Heart left ventricle (tissue), 16 donors: ENCODE data around the gene TNIP1. TPM values are rescaled to one million over a fixed set of nuclear protein-coding genes. Genes with fewer than 3 reads are reported as not detected.

Source experiments
- ATAC-seq, 4 donors: fragments of 200-7000 bp; cut with Tn5 transposase; one replicate each; pipeline ENCODE4 v1.9.1; 2020 to 2022; ENCODE audit warnings: moderate library complexity in 4 of 4, mild to moderate bottlenecking in 3 of 4, moderate number of reproducible peaks in 1 of 4
- DNase-seq, 5 donors: peaks; one replicate each; pipeline ENCODE4 v3.0.0-alpha.2; 2020
- H3K27ac ChIP-seq, 12 donors: fragments of 200-600 bp; sonication (generic) in 4 of 12; one replicate each; pipeline versions ENCODE4 v1.5.0 to v1.8.0; 2016 to 2022; ENCODE audit warnings: mild to moderate bottlenecking in 2 of 12
- H3K27me3 ChIP-seq, 9 donors: fragments of 200-600 bp; sonication (generic) in 2 of 9; one replicate each; pipeline versions ENCODE4 v1.5.1 to v1.8.0; 2016 to 2022; ENCODE audit warnings: mild to moderate bottlenecking in 3 of 9
- H3K36me3 ChIP-seq, 9 donors: fragments of 200-600 bp; sonication (generic) in 2 of 9; one replicate each; pipeline versions ENCODE4 v1.5.0 to v1.8.0; 2018 to 2022; ENCODE audit warnings: mild to moderate bottlenecking in 2 of 9
- H3K4me1 ChIP-seq, 12 donors: fragments of 200-600 bp; sonication (generic) in 4 of 12; one replicate each; pipeline versions ENCODE4 v1.5.0 to v1.8.0; 2016 to 2022; ENCODE audit warnings: mild to moderate bottlenecking in 3 of 12
- H3K4me3 ChIP-seq, 12 donors: fragments of 200-600 bp; sonication (generic) in 4 of 12; one replicate each; pipeline versions ENCODE4 v1.5.0 to v1.8.0; 2017 to 2022; ENCODE audit warnings: mild to moderate bottlenecking in 9 of 12, moderate library complexity in 4 of 12
- H3K9me3 ChIP-seq, 12 donors: fragments of 200-600 bp; sonication (generic) in 4 of 12; one replicate each; pipeline versions ENCODE4 v1.5.0 to v1.8.0; 2016 to 2022; ENCODE audit warnings: mild to moderate bottlenecking in 1 of 12
- CTCF ChIP-seq, 12 donors: fragments of 200-600 bp; sonication (generic) in 4 of 12; IDR thresholded peaks; one replicate each; pipeline versions ENCODE4 v1.5.0 to v1.8.0; 2018 to 2022; ENCODE audit warnings: antibody characterized with exemption in 12 of 12, mild to moderate bottlenecking in 5 of 12
- POLR2A ChIP-seq, 2 donors: fragments of 450-650 bp; IDR thresholded peaks; one replicate each; pipeline ENCODE4 v1.6.1; 2017; ENCODE audit warnings: antibody characterized with exemption in 2 of 2, mild to moderate bottlenecking in 2 of 2, moderate library complexity in 2 of 2
- WGBS, 4 donors: extraction: QIAGEN DNeasy Blood & Tissue Kit in 2 of 4; methylation state at CpG; one replicate each; pipeline versions ENCODE4 v1.1.5 to v1.1.7; 2013 to 2018; 5-methylcytosine and 5-hydroxymethylcytosine counted together
- intact Hi-C, 10 donors: fragments of 100-400 bp; cut with DNase I; formaldehyde crosslinking; loops; one replicate each; pipeline versions ENCODE4 v1.11.1 to v1.14.2; 2022
- polyA plus RNA-seq, 2 donors: library from polyadenylated mRNA; stranded (reverse); fragments of 200-250 nt; gene quantifications; one replicate each; pipeline ENCODE4 v1.2.3, GENCODE V29; 2013
- total RNA-seq, 9 donors: library from RNA; depleted of rRNA in 2 of 9; stranded (reverse); fragments of >200 nt in 2 of 9; fragmentation: NEBNext Ultra II Directional in 3 of 9; extraction: Animal tissue kit (Norgen Biotek cat#: 25700) in 3 of 9; gene quantifications; one replicate each; pipeline versions ENCODE4 v1.1.0 to v1.2.4, GENCODE V29; 2016 to 2023
- donor health status: ischemic (EF 13 %, LVEDD 7.1; RV severe dilation, severe dysfunction).
- donor health status: healthy with polysubstance abuse.
- donor health status: DM: no; HTN: yes; CAD: no.
- donor health status: DM: no; HTN: no; CAD: no.
- donor health status: ischemic (EF 25% LVEDD 6.9; RV normal size, moderate dysfunction).
- donor health status: ischemic (EF 25% LVEDD 5.7; RV mildly dilated, moderate dysfunction).
- donor health status: healthy.
- donor health status: DM: yes; HTN: yes; CAD: no.
- donor health status: ischemic (EF 35%, LVEDD 5.7; RV mildly dilated, moderate dysfunction).
- donor health status: nonischemic (EF 11% LVEDD 7.7; RV severe dilation, severe dysfunction).
- donor health status: DM: yes; HTN: yes; CAD: no.
- donor health status: PGD.
- donor health status: ischemic (EF 29% LVEDD 5.4; RV normal size, mild dysfunction).
- donor health status: nonischemic (EF 23%, LVEDD 6.1; RV moderate dilation, normal function).

TNIP1 gene
- total and polyA plus RNA-seq, 11 donors: 86.0 to 180 (median 108) TPM

- DNase-seq: no peak
- TF ChIP-seq CTCF (IDR thresholded peaks at IDR 0.05) (no peak), POLR2A (IDR thresholded peaks at IDR 0.05) (no peak)
- Histone ChIP-seq H3K36me3 (no peaks in the 10 kb centered on the region), H3K4me1 (peaks cover 0 to 58% (median 36%) of the 10 kb centered on the region in 12 donors), H3K4me3 (no peak overlapping the region), H3K9me3 (no peaks in the 10 kb centered on the region), H3K27me3 (no peaks in the 10 kb centered on the region), H3K27ac (peak overlapping the region in 2 of 12 donors; percentile 43 to 85)
- ATAC-seq: no peak
- 91 to 92% (median 92%) methylated on average over 3 of the region's 3 CpGs for WGBS, 4 donors
- intact Hi-C loops: loop anchor here in 9 of 10 donors (2.0 to 10.0 kb wide), 13 partner anchors 43 to 234 kb away; partner anchors contain the start of gene ANXA6 (in 1 of the 9)
These were observed 77.4 kb downstream of the TNIP1 start for GRCh38 chr5:151003503-151003860.

GRCh38 chr5:151002681-151003502, 77.9 kb downstream of the TNIP1 start:
- Histone ChIP-seq H3K4me1 (peaks cover 0 to 52% (median 36%) of the 10 kb centered on the region in 12 donors), H3K27ac (peak overlapping the region in 2 of 12 donors; percentile 43 to 85), H3K9me3 (no peaks in the 10 kb centered on the region), H3K4me3 (no peak overlapping the region), H3K36me3 (no peaks in the 10 kb centered on the region), H3K27me3 (no peaks in the 10 kb centered on the region)
- ATAC-seq: no peak
- TF ChIP-seq CTCF (IDR thresholded peaks at IDR 0.05): no peak
- no peak for TF ChIP-seq POLR2A (IDR thresholded peaks at IDR 0.05)
- intact Hi-C loops: loop anchor here (1.0 to 10.0 kb wide), 17 partner anchors 44 to 234 kb away; partner anchors contain the start of gene ANXA6 (in 1 of the 10)
- WGBS, 4 donors: 90 to 92% (median 91%) methylated on average over 9 of the region's 9 CpGs
- DNase-seq: no peak

GRCh38 chr5:151002250-151002649, 78.6 kb downstream of the TNIP1 start:
- no peaks in the 10 kb centered on the region for H3K9me3 ChIP-seq
- no peaks in the 10 kb centered on the region for H3K27me3 ChIP-seq
- peaks cover 0 to 46% (median 32%) of the 10 kb centered on the region in 12 donors for H3K4me1 ChIP-seq
- no peak for TF ChIP-seq POLR2A (IDR thresholded peaks at IDR 0.05)
- TF ChIP-seq CTCF (IDR thresholded peaks at IDR 0.05): peak; percentile 46 to 73 (median 64)
- intact Hi-C loops: loop anchor here (1.0 to 10.0 kb wide), 17 partner anchors 45 to 235 kb away; partner anchors contain the start of gene ANXA6 (in 1 of the 10)
- H3K4me3 ChIP-seq: no peak overlapping the region
- DNase-seq: no peak
- WGBS, 4 donors: 18 to 40% (median 28%) methylated on average over 2 of the region's 2 CpGs
- ATAC-seq: peak in 2 of 4 donors; percentile 28 to 35
- H3K36me3 ChIP-seq: no peaks in the 10 kb centered on the region
- no peak overlapping the region for H3K27ac ChIP-seq

- intact Hi-C loops: loop anchor here in 9 of 10 donors (5.0 to 10.0 kb wide), 8 partner anchors 46 to 236 kb away; partner anchors contain the start of gene ANXA6 (in 1 of the 9)
These were observed 79.4 kb downstream of the TNIP1 start for GRCh38 chr5:151001436-151001835.

More at GRCh38 chr5:151001436-151001835, 79.4 kb downstream of the TNIP1 start:
- H3K4me3 ChIP-seq: no peak overlapping the region
- no peaks in the 10 kb centered on the region for H3K9me3 ChIP-seq
- DNase-seq: no peak
- no peaks in the 10 kb centered on the region for H3K36me3 ChIP-seq
- no peaks in the 10 kb centered on the region for H3K27me3 ChIP-seq
- no peak for ATAC-seq
- H3K27ac ChIP-seq: no peak overlapping the region
- H3K4me1 ChIP-seq: peaks cover 0 to 38% (median 24%) of the 10 kb centered on the region in 12 donors
- WGBS, 4 donors: 89 to 97% (median 91%) methylated on average over 4 of the region's 4 CpGs
- TF ChIP-seq POLR2A (IDR thresholded peaks at IDR 0.05): no peak
- TF ChIP-seq CTCF (IDR thresholded peaks at IDR 0.05): no peak
